ENCODE results near the gene HYPK. TPM values are rescaled to one million over a fixed set of nuclear protein-coding genes. Genes with fewer than 3 reads are reported as not detected.

HYPK gene, protein sequence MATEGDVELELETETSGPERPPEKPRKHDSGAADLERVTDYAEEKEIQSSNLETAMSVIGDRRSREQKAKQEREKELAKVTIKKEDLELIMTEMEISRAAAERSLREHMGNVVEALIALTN
- total RNA-seq = 18.0 TPM
- long read RNA-seq, full-length matches to known transcripts = 20 of 25 reads
- long read RNA-seq, partial matches to known transcripts = 0 of 25 reads
- long read RNA-seq, other reads (novel, unspliced or antisense) = 5 of 25 reads

- peak; percentile 97 for DNase-seq (ENCODE audit: low spot score)
These were observed at the start of gene HYPK for GRCh38 chr15:43800286-43801141. Gene HYPK (plus strand): TSS chr15:43800599. CDS start chr15:43800623, 24 bp downstream.

GRCh38 chr15:43751885-43752284, 48.5 kb upstream of the HYPK start:
- no peak for DNase-seq (ENCODE audit: low spot score)

DNA sequence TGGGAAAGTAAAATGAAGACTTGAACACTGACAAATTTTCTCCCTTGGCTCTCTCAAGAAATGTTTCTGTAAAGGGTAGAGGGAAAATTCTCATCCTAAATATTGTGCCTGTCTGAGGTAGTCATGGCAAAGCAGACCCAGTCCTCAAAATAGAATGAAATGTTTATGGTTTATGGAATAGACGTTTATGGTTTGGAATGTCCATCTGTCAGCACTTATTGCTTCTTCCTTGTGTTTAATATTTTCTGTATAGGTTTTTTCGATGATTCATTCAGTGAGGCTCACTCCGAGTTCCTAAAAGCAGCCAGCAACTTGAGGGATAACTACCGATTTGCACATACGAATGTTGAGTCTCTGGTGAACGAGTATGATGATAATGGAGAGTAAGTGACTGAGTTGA, 37.6 kb upstream of the HYPK start:
- DNase-seq (ENCODE audit: low spot score) = no peak

- no peak for DNase-seq (ENCODE audit: low spot score)
These were observed 36.5 kb upstream of the HYPK start for GRCh38 chr15:43763819-43764446.

- no peak for DNase-seq (ENCODE audit: low spot score)
These were observed 30.7 kb upstream of the HYPK start for GRCh38 chr15:43769584-43770228.

GRCh38 chr15:43771816-43772215, 28.6 kb upstream of the HYPK start:
- no peak for DNase-seq (ENCODE audit: low spot score)

DNA sequence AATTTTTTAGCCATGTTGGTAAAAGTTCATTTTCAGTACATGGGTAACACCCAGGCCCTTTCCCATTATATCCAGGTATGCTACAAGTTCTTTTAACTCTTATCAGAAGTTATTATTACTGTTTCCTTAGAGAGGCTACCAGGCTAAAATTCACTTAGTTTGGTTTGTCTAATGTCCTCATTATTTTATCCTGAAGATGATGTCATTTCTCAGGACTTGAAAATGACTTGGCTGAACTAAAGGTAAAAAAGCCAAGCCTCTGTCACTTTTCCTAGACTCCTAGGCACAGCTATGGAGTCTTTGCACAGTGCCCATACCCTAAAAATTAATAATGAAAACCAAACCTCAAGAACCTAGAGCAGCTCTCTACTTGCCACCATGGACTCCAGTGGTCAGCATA, 27.8 kb upstream of the HYPK start:
- no peak for DNase-seq (ENCODE audit: low spot score)

- DNase-seq (ENCODE audit: low spot score) = no peak
These were observed 26.3 kb upstream of the HYPK start for GRCh38 chr15:43774062-43774461.

GRCh38 chr15:43775411-43775965, 24.9 kb upstream of the HYPK start:
- DNase-seq (ENCODE audit: low spot score) = no peak

GRCh38 chr15:43776101-43776717, 24.2 kb upstream of the HYPK start:
- DNase-seq (ENCODE audit: low spot score) = no peak

DNA sequence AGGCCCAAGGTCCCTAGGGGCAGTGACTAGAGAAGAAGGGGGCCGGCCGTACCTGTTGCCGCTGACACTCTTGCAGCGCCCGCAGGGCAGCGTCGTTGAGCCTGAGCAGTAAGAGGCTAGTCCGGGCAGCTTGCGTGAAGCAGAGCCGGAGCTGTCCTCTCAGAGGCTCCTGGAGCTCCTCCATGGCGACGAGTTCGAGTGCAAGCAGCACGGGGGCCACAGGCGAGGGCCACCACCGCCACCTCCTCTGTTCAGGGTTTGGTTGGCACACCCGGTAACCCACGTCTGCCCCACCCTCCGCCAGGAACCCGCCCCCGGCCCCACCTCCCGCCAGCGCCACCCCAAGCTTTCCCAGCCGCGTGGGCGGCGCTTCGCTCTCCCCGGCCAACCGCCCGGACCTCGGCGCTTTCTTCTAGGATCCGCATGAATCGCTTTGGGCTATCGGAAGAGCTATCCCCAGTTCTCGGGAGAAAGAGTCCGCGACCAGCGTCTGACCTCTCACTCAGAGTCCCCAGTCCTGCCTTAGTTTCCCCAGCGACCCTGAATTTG, 23.6 kb upstream of the HYPK start, which contains the start of gene ELL3:
Gene ELL3, minus strand, starts transcription at position 249 of the 549 bp plus-strand sequence. Its CDS starts 65 bp downstream, at position 184.
- peak; percentile 93 for DNase-seq (ENCODE audit: low spot score)

DNA sequence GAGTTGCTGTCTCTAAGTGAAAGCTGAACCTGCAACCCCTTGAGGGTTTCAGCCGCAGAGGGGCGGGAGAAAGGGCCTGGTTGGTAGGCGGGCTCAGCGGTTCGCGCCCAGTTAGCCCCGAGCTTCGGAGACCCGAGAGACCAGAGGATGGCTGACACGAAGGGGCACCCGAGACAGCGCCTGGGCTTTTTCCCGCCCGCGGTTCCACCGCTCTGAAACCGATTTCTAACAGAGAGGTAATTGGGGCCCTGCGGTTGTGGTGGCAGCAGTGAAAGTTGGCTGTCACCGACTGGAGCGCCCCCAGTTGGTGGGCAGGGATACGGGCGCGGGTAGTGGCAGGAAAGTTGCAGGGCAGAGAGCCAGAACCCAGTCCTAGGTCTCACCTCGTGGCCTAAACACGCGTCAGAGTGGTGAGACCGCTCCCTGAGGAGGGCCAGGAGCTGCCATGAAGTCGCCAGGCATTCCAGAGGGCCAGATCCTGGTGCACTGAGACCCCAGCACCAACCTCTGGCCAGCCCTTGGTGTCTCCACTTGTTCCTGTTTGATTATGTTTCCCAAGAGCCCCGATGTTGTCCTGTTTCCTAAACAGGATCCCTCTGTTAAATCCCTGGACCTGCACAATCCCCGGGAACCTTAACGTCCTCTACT, 23.0 kb upstream of the HYPK start:
- DNase-seq (ENCODE audit: low spot score) = peak; percentile 94

GRCh38 chr15:43779016-43779415, 21.4 kb upstream of the HYPK start:
- DNase-seq (ENCODE audit: low spot score) = no peak

GRCh38 chr15:43789409-43789808, 11.0 kb upstream of the HYPK start:
- DNase-seq (ENCODE audit: low spot score) = no peak

- DNase-seq (ENCODE audit: low spot score) = peak; percentile 100
These were observed 8.2 kb upstream of the HYPK start, which contains the start of gene SERF2 for GRCh38 chr15:43791993-43792760. Gene SERF2 (plus strand): TSS chr15:43792320. CDS start chr15:43792377, 57 bp downstream.

- DNase-seq (ENCODE audit: low spot score) = no peak
These were observed 7.5 kb upstream of the HYPK start for GRCh38 chr15:43792761-43793476.

GRCh38 chr15:43793647-43794046, 6.8 kb upstream of the HYPK start:
- DNase-seq (ENCODE audit: low spot score) = no peak

Data from mesenteric fat pad (tissue), 1 donor.